GM12801 (cell line): ENCODE results near the gene C1QTNF8.

Experiments used
- CTCF ChIP-seq: IDR thresholded peaks from one replicate; pipeline ENCODE4 v1.5.1; 2011; ENCODE audit warnings: control low read depth; ENCODE audit not compliant: insufficient read length; ENCODE audit errors: extremely low read depth

C1QTNF8 gene

GRCh38 chr16:1094601-1095449 is 1.2 kb downstream of the C1QTNF8 start:
- TF ChIP-seq CTCF = no peak

GRCh38 chr16:1094124-1094479 is 1.9 kb downstream of the C1QTNF8 start:
- TF ChIP-seq CTCF = no peak

GRCh38 chr16:1093284-1094123 is 2.5 kb downstream of the C1QTNF8 start:
- no peak for TF ChIP-seq CTCF

GRCh38 chr16:1091992-1092552 is 4.0 kb downstream of the C1QTNF8 start:
- TF ChIP-seq CTCF = no peak

GRCh38 chr16:1090620-1091587 is 5.1 kb downstream of the C1QTNF8 start:
- TF ChIP-seq CTCF = no peak

GRCh38 chr16:1089822-1090619 is 6.0 kb downstream of the C1QTNF8 start:
- no peak for TF ChIP-seq CTCF
